PC-9 (cell line): ENCODE measurements around the gene TAS1R1. TPM values are rescaled to one million over a fixed set of nuclear protein-coding genes. Genes with fewer than 3 reads are reported as not detected.

ENCODE experiments used
- BruUV-seq: library from RNA; stranded (reverse); fragments of 400-500 nt; replicated peaks from 2 replicates; lab custom pipeline; 2021; lab: Mats Ljungman, UMichigan
- CTCF ChIA-PET: fragments of 300-600 bp; sonication (Branson Sonifier 250); formaldehyde crosslinking; loops from one replicate; lab custom pipeline; 2022; ENCODE audit warnings: antibody characterized with exemption; lab: Charles Lee
- POLR2A ChIA-PET: fragments of 300-600 bp; sonication (Branson Sonifier 250); formaldehyde crosslinking; loops from one replicate; lab custom pipeline; 2022; ENCODE audit warnings: antibody characterized with exemption; ENCODE audit not compliant: unreplicated experiment; lab: Charles Lee
- DNase-seq, 2 experiments: peaks; one replicate each; pipeline versions ENCODE4 v3.0.0 to v3.0.0-alpha.2; 2015 to 2022; ENCODE audit warnings: mixed read lengths in 1 of 2
- H2AFZ ChIP-seq: fragments of 200-600 bp; sonication (generic); 2 replicates; pipeline ENCODE4 v1.8.1; 2017; ENCODE audit warnings: antibody characterized with exemption
- H3F3A ChIP-seq: fragments of 200-600 bp; sonication (generic); 2 replicates; pipeline ENCODE4 v1.8.1; 2017; ENCODE audit warnings: antibody characterized with exemption, mild to moderate bottlenecking, low read depth; ENCODE audit not compliant: insufficient read depth
- H3K27ac ChIP-seq: fragments of 200-600 bp; sonication (generic); 2 replicates; pipeline ENCODE4 v1.6.1; 2016; ENCODE audit warnings: mixed run types
- H3K27me3 ChIP-seq: fragments of 200-600 bp; sonication (generic); 2 replicates; pipeline ENCODE4 v1.6.1; 2016; ENCODE audit warnings: low read depth, mixed run types; ENCODE audit not compliant: insufficient read depth
- H3K36me3 ChIP-seq: fragments of 200-600 bp; sonication (generic); 2 replicates; pipeline ENCODE4 v1.6.1; 2016; ENCODE audit warnings: low read depth, mixed run types
- H3K4me1 ChIP-seq: fragments of 200-600 bp; sonication (generic); replicated peaks from 2 replicates; pipeline ENCODE4 v1.6.1; 2016; ENCODE audit warnings: mixed run types; ENCODE audit not compliant: insufficient read depth
- H3K4me2 ChIP-seq: fragments of 200-600 bp; sonication (generic); 2 replicates; pipeline ENCODE4 v1.6.1; 2017; ENCODE audit warnings: mixed run types
- H3K4me3 ChIP-seq: fragments of 200-600 bp; sonication (generic); 2 replicates; pipeline ENCODE4 v1.6.1; 2016; ENCODE audit warnings: mixed run types
- H3K79me2 ChIP-seq: fragments of 200-600 bp; sonication (generic); 2 replicates; pipeline ENCODE4 v1.6.1; 2017; ENCODE audit warnings: low read depth, mixed run types
- H3K9me2 ChIP-seq: fragments of 200-600 bp; sonication (generic); 2 replicates; pipeline ENCODE4 v1.8.1; 2017; ENCODE audit warnings: mild to moderate bottlenecking; ENCODE audit not compliant: insufficient read depth
- H3K9me3 ChIP-seq: fragments of 200-600 bp; sonication (generic); 2 replicates; pipeline ENCODE4 v1.8.1; 2016; ENCODE audit warnings: low read depth; ENCODE audit not compliant: insufficient read depth
- H4K20me1 ChIP-seq: fragments of 200-600 bp; sonication (generic); 2 replicates; pipeline ENCODE4 v1.8.1; 2017; ENCODE audit not compliant: insufficient read depth
- EZH2 ChIP-seq: fragments of 200-600 bp; sonication (generic); IDR thresholded peaks from 2 replicates; pipeline ENCODE4 v1.8.0; 2017; ENCODE audit warnings: antibody characterized with exemption, low read depth
- intact Hi-C: fragments of 100-400 bp; cut with micrococcal nuclease; formaldehyde crosslinking; loops from one replicate; pipeline ENCODE4 v1.10.0; 2022; ENCODE audit not compliant: unreplicated experiment
- total RNA-seq: library from RNA; stranded (reverse); gene quantifications from 2 replicates; pipeline ENCODE4 v1.2.3, GENCODE V29; 2021
- TF ChIP-seq, protein P1 (sequence below): fragments of 200-600 bp; sonication (generic); conservative IDR thresholded peaks from 2 replicates; pipeline ENCODE4 v1.6.1; 2017; ENCODE audit warnings: mixed run types, antibody characterized with exemption, mild to moderate bottlenecking, moderate library complexity

TAS1R1 gene
- total RNA-seq, 1 experiment from 2014 or later: not detected

DNA sequence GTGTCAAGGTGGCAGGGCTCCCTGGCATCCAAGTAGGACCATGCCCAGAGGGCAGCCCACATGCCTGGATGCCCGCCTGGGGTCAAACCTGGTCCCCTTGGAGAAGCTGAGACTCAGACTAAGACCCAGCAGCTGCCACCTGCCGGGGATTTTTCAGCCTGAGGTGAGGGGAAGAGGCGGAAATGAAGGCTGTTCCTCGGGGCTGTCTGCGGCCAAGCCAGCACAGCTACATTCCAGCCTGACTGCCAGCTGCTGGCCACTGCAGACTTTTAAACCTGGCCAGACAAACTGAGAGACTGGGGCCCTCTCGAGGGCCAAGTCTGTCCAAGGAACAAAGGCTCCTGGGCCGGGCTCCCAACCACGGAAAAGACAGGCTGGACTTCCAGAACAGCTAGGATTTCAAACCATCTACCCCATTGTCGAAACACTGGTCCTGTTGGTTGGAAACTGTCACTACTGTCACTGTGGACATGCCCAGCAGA lies 41.7 kb upstream of the TAS1R1 start:
- no peak for TF ChIP-seq EZH2
- TF ChIP-seq, protein P1, sequence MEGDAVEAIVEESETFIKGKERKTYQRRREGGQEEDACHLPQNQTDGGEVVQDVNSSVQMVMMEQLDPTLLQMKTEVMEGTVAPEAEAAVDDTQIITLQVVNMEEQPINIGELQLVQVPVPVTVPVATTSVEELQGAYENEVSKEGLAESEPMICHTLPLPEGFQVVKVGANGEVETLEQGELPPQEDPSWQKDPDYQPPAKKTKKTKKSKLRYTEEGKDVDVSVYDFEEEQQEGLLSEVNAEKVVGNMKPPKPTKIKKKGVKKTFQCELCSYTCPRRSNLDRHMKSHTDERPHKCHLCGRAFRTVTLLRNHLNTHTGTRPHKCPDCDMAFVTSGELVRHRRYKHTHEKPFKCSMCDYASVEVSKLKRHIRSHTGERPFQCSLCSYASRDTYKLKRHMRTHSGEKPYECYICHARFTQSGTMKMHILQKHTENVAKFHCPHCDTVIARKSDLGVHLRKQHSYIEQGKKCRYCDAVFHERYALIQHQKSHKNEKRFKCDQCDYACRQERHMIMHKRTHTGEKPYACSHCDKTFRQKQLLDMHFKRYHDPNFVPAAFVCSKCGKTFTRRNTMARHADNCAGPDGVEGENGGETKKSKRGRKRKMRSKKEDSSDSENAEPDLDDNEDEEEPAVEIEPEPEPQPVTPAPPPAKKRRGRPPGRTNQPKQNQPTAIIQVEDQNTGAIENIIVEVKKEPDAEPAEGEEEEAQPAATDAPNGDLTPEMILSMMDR: no peak
- no peak overlapping the region for H3K4me3 ChIP-seq
- POLR2A ChIA-PET: interaction anchor here (0.6 kb wide), 2 partner anchors 120 to 341 kb away, joined by 14 to 17 read pairs; partner anchors contain the start of gene ACOT7
- no peaks in the 10 kb centered on the region for H4K20me1 ChIP-seq
- CTCF ChIA-PET: interaction anchor here (0.8 to 1.3 kb wide), 4 partner anchors 9 to 25 kb away, joined by 3 to 5 read pairs (median 4); no protein-coding TSS in a partner anchor
- no peak overlapping the region for H2AFZ ChIP-seq
- no peak overlapping the region; the same call in 1 of the 2 replicates for H3K4me2 ChIP-seq
- H3K27me3 ChIP-seq: no peaks in the 10 kb centered on the region
- H3K36me3 ChIP-seq: no peaks in the 10 kb centered on the region
- H3K9me3 ChIP-seq: no peaks in the 10 kb centered on the region
- peaks cover 5% of the 10 kb centered on the region; the same call in 1 of the 2 replicates for H3K4me1 ChIP-seq
- no peak overlapping the region for H3K27ac ChIP-seq
- DNase-seq: peak; percentile 54 to 75
- intact Hi-C loops: loop anchor here (2.0 kb wide), 1 partner anchor 25 kb away; no protein-coding TSS in a partner anchor
- H3K79me2 ChIP-seq: no peaks in the 10 kb centered on the region
- no TSS peak for BruUV-seq
- no peaks in the 10 kb centered on the region for H3K9me2 ChIP-seq
- H3F3A ChIP-seq: no peaks in the 10 kb centered on the region; the same call in 1 of the 2 replicates

DNA sequence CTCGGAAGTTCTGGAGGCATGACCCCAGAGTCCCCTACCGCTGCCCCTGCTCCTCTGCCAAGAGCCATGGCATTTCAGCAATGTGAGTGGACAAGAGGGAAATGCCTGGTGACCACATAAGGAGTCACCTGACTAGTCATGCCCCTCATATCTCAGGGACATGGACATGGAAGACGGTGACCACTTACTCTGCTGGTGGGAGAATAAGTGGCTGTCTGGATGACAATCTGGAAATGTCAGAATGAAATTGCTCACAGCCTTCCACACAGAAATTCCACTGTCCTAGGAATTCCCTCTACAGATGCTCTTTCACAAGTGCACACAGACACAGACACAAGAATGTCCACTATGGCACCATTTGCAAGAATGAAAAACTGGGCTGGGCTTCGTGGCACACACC lies 39.3 kb upstream of the TAS1R1 start:
- CTCF ChIA-PET: interaction anchor here (0.6 to 0.7 kb wide), 2 partner anchors 52 to 116 kb away, joined by 3 read pairs; no protein-coding TSS in a partner anchor

GRCh38 chr1:6517435-6517851 lies 37.7 kb upstream of the TAS1R1 start:
- peak in 1 of 2 experiments; percentile 34 for DNase-seq
- H3K4me2 ChIP-seq: no peak overlapping the region
- H3K79me2 ChIP-seq: no peaks in the 10 kb centered on the region
- no TSS peak for BruUV-seq
- H3K4me1 ChIP-seq: peaks cover 5% of the 10 kb centered on the region; the same call in 1 of the 2 replicates
- ChIA-PET POLR2A (interaction anchor here (0.6 kb wide), 1 partner anchor 295 kb away, joined by 3 read pairs; no protein-coding TSS in a partner anchor), CTCF (no interaction called here)
- TF ChIP-seq, protein P1: no peak
- TF ChIP-seq EZH2: no peak
- H3K36me3 ChIP-seq: no peaks in the 10 kb centered on the region
- no peaks in the 10 kb centered on the region for H3K9me2 ChIP-seq
- no peaks in the 10 kb centered on the region for H3K9me3 ChIP-seq
- intact Hi-C loops: no loop called here
- H3K4me3 ChIP-seq: no peak overlapping the region
- no peaks in the 10 kb centered on the region for H4K20me1 ChIP-seq
- H3F3A ChIP-seq: peaks cover 10% of the 10 kb centered on the region; the same call in 1 of the 2 replicates
- H2AFZ ChIP-seq: no peak overlapping the region
- H3K27me3 ChIP-seq: no peaks in the 10 kb centered on the region
- H3K27ac ChIP-seq: no peak overlapping the region

More for the DNA sequence above, 39.3 kb upstream of the TAS1R1 start:
- intact Hi-C loops: no loop called here
- TF ChIP-seq EZH2: no peak
- Histone ChIP-seq H3K36me3 (no peaks in the 10 kb centered on the region), H3K9me2 (no peaks in the 10 kb centered on the region), H3K4me3 (no peak overlapping the region), H3K9me3 (no peaks in the 10 kb centered on the region), H3K27me3 (no peaks in the 10 kb centered on the region), H2AFZ (no peak overlapping the region), H3K4me1 (peaks cover 5% of the 10 kb centered on the region; the same call in 1 of the 2 replicates), H3F3A (no peaks in the 10 kb centered on the region; the same call in 1 of the 2 replicates), H3K27ac (no peak overlapping the region), H3K4me2 (no peak overlapping the region), H3K79me2 (no peaks in the 10 kb centered on the region), H4K20me1 (no peaks in the 10 kb centered on the region)
- POLR2A ChIA-PET: no interaction called here
- DNase-seq: no peak
- no TSS peak for BruUV-seq
